ENCODE results near the gene DUSP7.

GRCh38 chr3:52031896-52032295 lies 24.5 kb downstream of the DUSP7 start:
- no peak for TF ChIP-seq POLR2AphosphoS5 (IDR thresholded peaks at IDR 0.05)
- TF ChIP-seq, protein P1, sequence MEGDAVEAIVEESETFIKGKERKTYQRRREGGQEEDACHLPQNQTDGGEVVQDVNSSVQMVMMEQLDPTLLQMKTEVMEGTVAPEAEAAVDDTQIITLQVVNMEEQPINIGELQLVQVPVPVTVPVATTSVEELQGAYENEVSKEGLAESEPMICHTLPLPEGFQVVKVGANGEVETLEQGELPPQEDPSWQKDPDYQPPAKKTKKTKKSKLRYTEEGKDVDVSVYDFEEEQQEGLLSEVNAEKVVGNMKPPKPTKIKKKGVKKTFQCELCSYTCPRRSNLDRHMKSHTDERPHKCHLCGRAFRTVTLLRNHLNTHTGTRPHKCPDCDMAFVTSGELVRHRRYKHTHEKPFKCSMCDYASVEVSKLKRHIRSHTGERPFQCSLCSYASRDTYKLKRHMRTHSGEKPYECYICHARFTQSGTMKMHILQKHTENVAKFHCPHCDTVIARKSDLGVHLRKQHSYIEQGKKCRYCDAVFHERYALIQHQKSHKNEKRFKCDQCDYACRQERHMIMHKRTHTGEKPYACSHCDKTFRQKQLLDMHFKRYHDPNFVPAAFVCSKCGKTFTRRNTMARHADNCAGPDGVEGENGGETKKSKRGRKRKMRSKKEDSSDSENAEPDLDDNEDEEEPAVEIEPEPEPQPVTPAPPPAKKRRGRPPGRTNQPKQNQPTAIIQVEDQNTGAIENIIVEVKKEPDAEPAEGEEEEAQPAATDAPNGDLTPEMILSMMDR (IDR thresholded peaks at IDR 0.05), result no peak
- no peak for TF ChIP-seq EP300 (IDR thresholded peaks at IDR 0.05)
- TF ChIP-seq POLR2A (IDR thresholded peaks at IDR 0.05), result no peak

Data from gastroesophageal sphincter (tissue), 3 donors.